HepG2 (cell line): ENCODE data around the gene MIEF2. TPM values are rescaled to one million over a fixed set of nuclear protein-coding genes. Genes with fewer than 3 reads are reported as not detected.

Source experiments
- ATAC-seq: fragments of 200-7000 bp; cut with Tn5 transposase; 3 replicates; pipeline ENCODE4 v1.9.1; 2020; ENCODE audit warnings: mild to moderate bottlenecking, moderate library complexity
- BruUV-seq: library from RNA; stranded (reverse); fragments of 400-500 nt; replicated peaks from 2 replicates; lab custom pipeline; 2021; lab: Mats Ljungman, UMichigan
- CTCF ChIA-PET: fragments of 300-600 bp; formaldehyde crosslinking; extraction: SDS; loops from one replicate; lab custom pipeline; 2021; ENCODE audit warnings: low total read pairs, inconsistent platforms, low intra/inter-chr PET ratio; lab: Yijun Ruan, JAX
- POLR2A ChIA-PET: fragments of 350-600 bp; sonication (Branson Sonifier 250); formaldehyde crosslinking; loops from one replicate; lab custom pipeline; 2020; ENCODE audit warnings: antibody characterized with exemption, inconsistent platforms; lab: Yijun Ruan, JAX
- DNase-seq: peaks from one replicate; pipeline ENCODE4 v3.0.0-alpha.2; 2015; ENCODE audit warnings: low spot score
- FAIRE-seq: peaks from 3 replicates; lab custom pipeline; 2011; peaks lifted over from hg19 to GRCh38; lab: Jason Lieb, UNC
- H2AFZ ChIP-seq: one replicate; pipeline ENCODE4 v1.6.1; 2011; ENCODE audit warnings: low read length, inconsistent platforms
- H3K27ac ChIP-seq: fragments of 300-600 bp; 3 replicates; pipeline ENCODE4 v1.8.0; 2011; ENCODE audit warnings: mixed run types, mild to moderate bottlenecking, mixed read lengths, low read length, inconsistent platforms; ENCODE audit not compliant: insufficient read depth; ENCODE audit errors: extremely low read length
- H3K27me3 ChIP-seq, 2 experiments: fragments of 200-600 bp in 1 of 2; 2 replicates in 1 of 2; 3 replicates in 1 of 2; pipeline versions ENCODE4 v1.6.0 to v1.8.0; 2011; ENCODE audit warnings: low read length in 2 of 2, mild to moderate bottlenecking in 2 of 2, moderate library complexity in 2 of 2, inconsistent platforms in 1 of 2; ENCODE audit not compliant: insufficient read depth in 2 of 2, control insufficient read depth in 1 of 2
- H3K36me3 ChIP-seq, 2 experiments: fragments of 200-600 bp in 1 of 2; replicated peaks in 1 of 2; 2 replicates in 1 of 2; 3 replicates in 1 of 2; pipeline versions ENCODE4 v1.5.1 to v1.8.0; 2011; ENCODE audit warnings: low read length in 2 of 2, inconsistent platforms in 1 of 2; ENCODE audit not compliant: insufficient read depth in 2 of 2, control insufficient read depth in 1 of 2
- H3K4me1 ChIP-seq: 2 replicates; pipeline ENCODE4 v1.5.1; 2012; ENCODE audit warnings: low read length, inconsistent platforms; ENCODE audit not compliant: insufficient read depth
- H3K4me2 ChIP-seq: 2 replicates; pipeline ENCODE4 v1.6.0; 2011; ENCODE audit warnings: low read depth, low read length, inconsistent platforms
- H3K4me3 ChIP-seq, 3 experiments: fragments of 200-600 bp in 1 of 3; sonication (generic), shearing (Covaris generic) in 1 of 3; replicated peaks in 1 of 3; 2 replicates each; pipeline ENCODE4 v1.5.1; 2011 to 2016; ENCODE audit warnings: low read length in 3 of 3, inconsistent platforms in 2 of 3, low read depth in 2 of 3, mild to moderate bottlenecking in 2 of 3, control low read depth in 1 of 3, mixed read lengths in 1 of 3; ENCODE audit not compliant: insufficient read depth in 1 of 3
- H3K79me2 ChIP-seq: one replicate; pipeline ENCODE4 v1.6.1; 2011; ENCODE audit warnings: low read length, inconsistent platforms; ENCODE audit not compliant: insufficient read depth
- H3K9ac ChIP-seq: 2 replicates; pipeline ENCODE4 v1.6.0; 2011; ENCODE audit warnings: mild to moderate bottlenecking, low read depth, low read length, inconsistent platforms; ENCODE audit not compliant: insufficient read depth
- H3K9me3 ChIP-seq: 2 replicates; pipeline ENCODE4 v1.5.1; 2012; ENCODE audit warnings: mild to moderate bottlenecking, low read length
- H4K20me1 ChIP-seq: 2 replicates; pipeline ENCODE4 v1.6.0; 2011; ENCODE audit warnings: inconsistent platforms, mild to moderate bottlenecking, low read length, moderate library complexity; ENCODE audit not compliant: insufficient read depth
- DMAP1 ChIP-seq: IDR thresholded peaks from 2 replicates; pipeline ENCODE4 v1.6.1; 2016
- GTF3A ChIP-seq: sonication (generic); formaldehyde crosslinking; conservative IDR thresholded peaks from 2 replicates; pipeline ENCODE4 v1.4.0; 2020; ENCODE audit warnings: mild to moderate bottlenecking, missing genetic modification reagents
- LCORL ChIP-seq, 2 experiments: fragments of 450-650 bp in 1 of 2; sonication (generic) in 1 of 2; formaldehyde crosslinking in 1 of 2; IDR thresholded peaks; 2 replicates each; pipeline versions ENCODE4 v1.5.0 to v1.6.1; 2017 to 2020; ENCODE audit warnings: antibody characterized with exemption in 1 of 2, missing genetic modification reagents in 1 of 2
- MYNN ChIP-seq: sonication (generic); formaldehyde crosslinking; IDR thresholded peaks from 2 replicates; pipeline ENCODE4 v1.4.0; 2020; ENCODE audit warnings: mild to moderate bottlenecking, low read depth, missing genetic modification reagents
- PHF5A ChIP-seq: IDR thresholded peaks from one replicate; pipeline ENCODE4 v1.6.1; 2018; ENCODE audit warnings: low read depth, missing genetic modification reagents; ENCODE audit not compliant: unreplicated experiment
- SALL1 ChIP-seq: sonication (generic); formaldehyde crosslinking; IDR thresholded peaks from 2 replicates; pipeline ENCODE4 v1.8.0; 2022; ENCODE audit warnings: mild to moderate bottlenecking, missing genetic modification reagents
- ZFY ChIP-seq: sonication (generic); formaldehyde crosslinking; IDR thresholded peaks from 2 replicates; pipeline ENCODE4 v1.4.0; 2020; ENCODE audit warnings: missing genetic modification reagents
- ZNF558 ChIP-seq: sonication (generic); formaldehyde crosslinking; IDR thresholded peaks from 2 replicates; pipeline ENCODE4 v1.9.0; 2022; ENCODE audit warnings: mild to moderate bottlenecking, missing genetic modification reagents, borderline replicate concordance
- ZNF776 ChIP-seq: sonication (generic); formaldehyde crosslinking; IDR thresholded peaks from 2 replicates; pipeline ENCODE4 v1.4.0; 2020; ENCODE audit warnings: mild to moderate bottlenecking, missing genetic modification reagents
- ZSCAN12 ChIP-seq: sonication (generic); formaldehyde crosslinking; IDR thresholded peaks from 2 replicates; pipeline ENCODE4 v1.9.0; 2021; ENCODE audit warnings: mild to moderate bottlenecking, missing genetic modification reagents
- WGBS: methylation state at CpG from one replicate; pipeline ENCODE4 v1.1.6; 2017; ENCODE audit warnings: low lambda C conversion rate; 5-methylcytosine and 5-hydroxymethylcytosine counted together
- in situ Hi-C: cut with HindIII; loops from 2 replicates; pipeline ENCODE4 v1.10.0; 2017; ENCODE audit warnings: low pct_unique_long_range_greater_than_20kb; ENCODE audit not compliant: extremely low pct_ligation_motif_present
- intact Hi-C: fragments of 100-400 bp; cut with micrococcal nuclease; formaldehyde crosslinking; loops from one replicate; pipeline ENCODE4 v1.10.0; 2022; ENCODE audit not compliant: unreplicated experiment
- polyA plus RNA-seq, 8 experiments: library from polyadenylated mRNA; depleted of rRNA in 3 of 8; stranded (reverse) in 7 of 8; unstranded in 1 of 8; fragments of >200 nt; fragmentation: Illumina TruSeq in 4 of 8; extraction: Trizol in 4 of 8; gene quantifications; 2 replicates each; pipeline versions ENCODE4 v1.2.1 to v1.2.3, GENCODE V29; 2011 to 2016; ENCODE audit warnings: low read depth in 4 of 8, missing spikeins in 1 of 8, mixed read lengths in 1 of 8; ENCODE audit not compliant: insufficient read depth in 1 of 8
- total RNA-seq, 5 experiments: library from RNA; depleted of rRNA; stranded (reverse); fragments of >200 nt; fragmentation: Illumina TruSeq; extraction: Trizol; gene quantifications; 2 replicates each; pipeline ENCODE4 v1.2.3, GENCODE V29; 2016; ENCODE audit warnings: low read depth in 1 of 5
- TF ChIP-seq, protein P1 (sequence below): sonication (generic); formaldehyde crosslinking; IDR thresholded peaks from 2 replicates; pipeline ENCODE4 v1.4.0; 2020; ENCODE audit warnings: mild to moderate bottlenecking, missing genetic modification reagents
- TF ChIP-seq, protein P2 (sequence below): sonication (generic); formaldehyde crosslinking; conservative IDR thresholded peaks from 2 replicates; pipeline ENCODE4 v1.8.0; 2022; ENCODE audit warnings: mild to moderate bottlenecking, moderate library complexity, missing genetic modification reagents
- TF ChIP-seq, protein P3 (sequence below): sonication (generic); formaldehyde crosslinking; IDR thresholded peaks from 2 replicates; pipeline ENCODE4 v1.5.0; 2020; ENCODE audit warnings: mild to moderate bottlenecking, low read depth, missing genetic modification reagents, borderline replicate concordance
- TF ChIP-seq, protein P4 (sequence below): sonication (generic); formaldehyde crosslinking; conservative IDR thresholded peaks from 2 replicates; pipeline ENCODE4 v1.4.0; 2020; ENCODE audit warnings: missing genetic modification reagents
- TF ChIP-seq, protein P5 (sequence below): sonication (generic); formaldehyde crosslinking; IDR thresholded peaks from 2 replicates; pipeline ENCODE4 v1.5.0; 2020; ENCODE audit warnings: missing genetic modification reagents

Gene MIEF2
- total and polyA plus RNA-seq, 2 of the 13 experiments (the other 11 are each of a cell fraction or from before 2014, with no cell fraction given), result 6.0 to 8.0 TPM

DNA sequence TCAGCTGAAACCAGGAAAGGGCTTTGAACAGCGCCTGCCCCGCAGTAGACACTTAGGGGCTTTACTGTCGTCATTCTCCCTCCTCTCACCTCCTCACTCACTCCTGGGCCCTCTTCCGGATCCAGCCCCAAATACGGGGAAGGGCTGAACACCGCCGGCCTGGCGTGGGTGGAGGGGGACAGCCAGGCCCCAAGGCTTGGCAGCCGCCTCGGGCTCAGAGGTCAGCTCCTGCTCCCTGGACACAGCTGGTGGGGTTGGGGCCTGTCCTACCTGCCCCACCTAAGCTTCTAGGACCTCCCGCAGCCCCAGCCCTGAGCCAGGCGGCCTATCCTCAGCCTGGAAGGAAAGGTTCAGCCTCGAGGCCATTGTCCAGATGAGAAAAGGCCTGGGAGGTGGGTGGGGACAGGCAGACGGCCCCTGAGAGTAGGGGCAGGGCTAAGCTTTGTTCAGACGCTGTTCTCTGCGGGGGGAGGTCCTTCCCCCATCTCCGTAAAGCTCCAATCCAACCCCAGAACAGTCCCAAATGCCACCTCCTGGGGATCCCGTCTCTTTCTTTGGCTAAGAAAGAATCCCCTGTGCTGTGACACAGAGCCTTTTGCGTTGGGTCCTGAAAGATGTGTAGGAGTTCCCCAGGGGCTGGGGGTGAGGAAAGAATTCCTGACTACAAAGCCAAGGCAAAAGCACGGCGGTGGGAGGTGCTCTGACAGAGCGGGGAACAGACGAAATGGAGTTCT is 35.9 kb upstream of the MIEF2 start (continued):
- TF ChIP-seq, protein P1, sequence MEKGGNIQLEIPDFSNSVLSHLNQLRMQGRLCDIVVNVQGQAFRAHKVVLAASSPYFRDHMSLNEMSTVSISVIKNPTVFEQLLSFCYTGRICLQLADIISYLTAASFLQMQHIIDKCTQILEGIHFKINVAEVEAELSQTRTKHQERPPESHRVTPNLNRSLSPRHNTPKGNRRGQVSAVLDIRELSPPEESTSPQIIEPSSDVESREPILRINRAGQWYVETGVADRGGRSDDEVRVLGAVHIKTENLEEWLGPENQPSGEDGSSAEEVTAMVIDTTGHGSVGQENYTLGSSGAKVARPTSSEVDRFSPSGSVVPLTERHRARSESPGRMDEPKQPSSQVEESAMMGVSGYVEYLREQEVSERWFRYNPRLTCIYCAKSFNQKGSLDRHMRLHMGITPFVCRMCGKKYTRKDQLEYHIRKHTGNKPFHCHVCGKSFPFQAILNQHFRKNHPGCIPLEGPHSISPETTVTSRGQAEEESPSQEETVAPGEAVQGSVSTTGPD (CRISPR knock-in tag), result no peak
- TF ChIP-seq, protein P2, sequence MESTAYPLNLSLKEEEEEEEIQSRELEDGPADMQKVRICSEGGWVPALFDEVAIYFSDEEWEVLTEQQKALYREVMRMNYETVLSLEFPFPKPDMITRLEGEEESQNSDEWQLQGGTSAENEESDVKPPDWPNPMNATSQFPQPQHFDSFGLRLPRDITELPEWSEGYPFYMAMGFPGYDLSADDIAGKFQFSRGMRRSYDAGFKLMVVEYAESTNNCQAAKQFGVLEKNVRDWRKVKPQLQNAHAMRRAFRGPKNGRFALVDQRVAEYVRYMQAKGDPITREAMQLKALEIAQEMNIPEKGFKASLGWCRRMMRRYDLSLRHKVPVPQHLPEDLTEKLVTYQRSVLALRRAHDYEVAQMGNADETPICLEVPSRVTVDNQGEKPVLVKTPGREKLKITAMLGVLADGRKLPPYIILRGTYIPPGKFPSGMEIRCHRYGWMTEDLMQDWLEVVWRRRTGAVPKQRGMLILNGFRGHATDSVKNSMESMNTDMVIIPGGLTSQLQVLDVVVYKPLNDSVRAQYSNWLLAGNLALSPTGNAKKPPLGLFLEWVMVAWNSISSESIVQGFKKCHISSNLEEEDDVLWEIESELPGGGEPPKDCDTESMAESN (CRISPR knock-in tag), result peak; percentile 61; the same call in 1 of the 2 replicates
- TF ChIP-seq PHF5A (CRISPR knock-in tag), result no peak

DNA sequence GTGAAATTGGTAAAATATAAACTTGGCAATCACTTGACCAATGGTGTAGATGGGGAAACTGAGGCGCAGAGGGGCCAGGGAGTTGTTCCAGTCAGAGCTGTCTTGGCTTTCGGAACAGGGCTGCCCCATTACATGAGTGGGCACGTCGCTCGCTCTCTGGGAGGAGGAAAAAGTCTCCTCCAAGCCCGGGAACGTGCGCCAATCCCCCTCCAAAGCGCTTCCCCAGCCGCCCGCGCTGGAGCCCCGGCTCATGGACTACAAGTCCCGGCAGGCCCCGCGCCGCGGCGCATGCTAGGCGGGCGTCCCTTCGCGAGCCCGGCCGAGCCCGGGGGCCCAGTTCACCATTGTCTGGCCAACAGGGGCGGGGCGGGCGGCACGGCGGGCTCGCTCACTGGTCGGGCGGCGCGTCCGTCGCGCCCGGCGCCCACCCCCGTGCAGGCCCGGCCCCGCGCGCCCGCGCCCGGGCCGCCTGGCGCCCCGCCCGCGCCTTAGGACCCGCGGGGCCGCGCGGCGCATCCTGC is 35.3 kb upstream of the MIEF2 start, which contains the start of gene LLGL1:
Gene LLGL1 (plus strand): TSS at position 515 of the 521 bp plus-strand sequence. CDS start 48 bp downstream, outside the sequence.
- Histone ChIP-seq H3K9ac (peak within 1 kb of the TSS; percentile 79), H3K79me2 (peaks cover 21% of the 10 kb centered on the region), H3K9me3 (no peaks in the 10 kb centered on the region), H3K4me2 (peak within 1 kb of the TSS; percentile 100), H3K4me3 (peak within 1 kb of the TSS; percentile 89 to 96 (median 93)), H3K36me3 (no peaks in the 10 kb centered on the region), H3K27me3 (no peaks in the 10 kb centered on the region; a peak in 1 of 5 replicates), H3K4me1 (peaks cover 54% of the 10 kb centered on the region), H2AFZ (peak within 1 kb of the TSS; percentile 52), H4K20me1 (peaks cover 4% of the 10 kb centered on the region; the same call in 1 of the 2 replicates), H3K27ac (peak within 1 kb of the TSS; percentile 60)
- intact Hi-C loops (no loop called here), in situ Hi-C loops (no loop called here)
- WGBS, result 12% methylated on average over 5 of the region's 60 CpGs
- peak; percentile 89 for ATAC-seq
- CTCF ChIA-PET, result no interaction called here
- no TSS peak for BruUV-seq
- FAIRE-seq, result no peak
- peak; percentile 87 for DNase-seq
- POLR2A ChIA-PET, result interaction anchor here (0.6 to 3.2 kb wide), 7 partner anchors 9 to 90 kb away, joined by 3 to 29 read pairs (median 4); partner anchors contain the start of genes ALKBH5, MIEF2, SMCR8 and TOP3A
- no peak for TF ChIP-seq LCORL (IDR thresholded peaks at IDR 0.05)
- 0 out of 2 replicates have a peak, but pooled peaks have one; percentile 19 for TF ChIP-seq LCORL (CRISPR knock-in tag; IDR thresholded peaks at IDR 0.05)
- TF ChIP-seq, protein P3, sequence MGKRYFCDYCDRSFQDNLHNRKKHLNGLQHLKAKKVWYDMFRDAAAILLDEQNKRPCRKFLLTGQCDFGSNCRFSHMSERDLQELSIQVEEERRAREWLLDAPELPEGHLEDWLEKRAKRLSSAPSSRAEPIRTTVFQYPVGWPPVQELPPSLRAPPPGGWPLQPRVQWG (CRISPR knock-in tag), result no peak
- TF ChIP-seq, protein P4, sequence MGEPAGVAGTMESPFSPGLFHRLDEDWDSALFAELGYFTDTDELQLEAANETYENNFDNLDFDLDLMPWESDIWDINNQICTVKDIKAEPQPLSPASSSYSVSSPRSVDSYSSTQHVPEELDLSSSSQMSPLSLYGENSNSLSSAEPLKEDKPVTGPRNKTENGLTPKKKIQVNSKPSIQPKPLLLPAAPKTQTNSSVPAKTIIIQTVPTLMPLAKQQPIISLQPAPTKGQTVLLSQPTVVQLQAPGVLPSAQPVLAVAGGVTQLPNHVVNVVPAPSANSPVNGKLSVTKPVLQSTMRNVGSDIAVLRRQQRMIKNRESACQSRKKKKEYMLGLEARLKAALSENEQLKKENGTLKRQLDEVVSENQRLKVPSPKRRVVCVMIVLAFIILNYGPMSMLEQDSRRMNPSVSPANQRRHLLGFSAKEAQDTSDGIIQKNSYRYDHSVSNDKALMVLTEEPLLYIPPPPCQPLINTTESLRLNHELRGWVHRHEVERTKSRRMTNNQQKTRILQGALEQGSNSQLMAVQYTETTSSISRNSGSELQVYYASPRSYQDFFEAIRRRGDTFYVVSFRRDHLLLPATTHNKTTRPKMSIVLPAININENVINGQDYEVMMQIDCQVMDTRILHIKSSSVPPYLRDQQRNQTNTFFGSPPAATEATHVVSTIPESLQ (CRISPR knock-in tag), result no peak
- TF ChIP-seq, protein P5, sequence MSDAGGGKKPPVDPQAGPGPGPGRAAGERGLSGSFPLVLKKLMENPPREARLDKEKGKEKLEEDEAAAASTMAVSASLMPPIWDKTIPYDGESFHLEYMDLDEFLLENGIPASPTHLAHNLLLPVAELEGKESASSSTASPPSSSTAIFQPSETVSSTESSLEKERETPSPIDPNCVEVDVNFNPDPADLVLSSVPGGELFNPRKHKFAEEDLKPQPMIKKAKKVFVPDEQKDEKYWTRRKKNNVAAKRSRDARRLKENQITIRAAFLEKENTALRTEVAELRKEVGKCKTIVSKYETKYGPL (CRISPR knock-in tag), result no peak
- TF ChIP-seq ZSCAN12 (CRISPR knock-in tag), result no peak
- TF ChIP-seq ZNF776, result no peak
- TF ChIP-seq SALL1, result no peak
- TF ChIP-seq MYNN (CRISPR knock-in tag), result no peak
- TF ChIP-seq ZNF558, result no peak
- no peak for TF ChIP-seq DMAP1 (CRISPR knock-in tag)
- no peak for TF ChIP-seq GTF3A (CRISPR knock-in tag)
- no peak for TF ChIP-seq ZFY (CRISPR knock-in tag)
